ENCODE data around the gene LRP8. TPM values are rescaled to one million over a fixed set of nuclear protein-coding genes. Genes with fewer than 3 reads are reported as not detected.

The LRP8 gene
- total and polyA plus RNA-seq, 4 donors, result 2.6 to 20.0 (median 9.6) TPM

- WGBS, 2 donors, result 95 to 96% methylated on average over 9 of the region's 9 CpGs
- ATAC-seq (ENCODE audit: insufficient read depth, low FRiP score), result no peak
- Histone ChIP-seq H3K27ac (ENCODE audit: low read depth in 1 of 2, low read length in 1 of 2) (no peak overlapping the region), H3K27me3 (ENCODE audit: control insufficient read depth in 3 of 3, insufficient read depth in 3 of 3, low read length in 2 of 3) (no peaks in the 10 kb centered on the region), H3K9ac (ENCODE audit: insufficient read depth in 1 of 2, low read length in 2 of 2) (no peak overlapping the region), H3K9me3 (ENCODE audit: control insufficient read depth in 4 of 4, insufficient read depth in 3 of 4, low read length in 3 of 4) (peaks cover 0 to 3% (median 0%) of the 10 kb centered on the region in 4 donors), H3K4me1 (ENCODE audit: control insufficient read depth in 5 of 5, insufficient read depth in 5 of 5, low read length in 5 of 5) (no peaks in the 10 kb centered on the region), H3K36me3 (ENCODE audit: control insufficient read depth in 4 of 4, insufficient read depth in 4 of 4, low read length in 4 of 4) (no peaks in the 10 kb centered on the region), H3K4me3 (no peak overlapping the region)
- TF ChIP-seq CTCF (IDR thresholded peaks at IDR 0.05; ENCODE audit: control extremely low read depth, extremely low read depth), result no peak
- DNase-seq, result no peak
Measured at GRCh38 chr1:53340660-53341520, 13.0 kb upstream of the LRP8 start.

GRCh38 chr1:53339736-53340635, 12.1 kb upstream of the LRP8 start:
- DNase-seq (no peak), ATAC-seq (ENCODE audit: insufficient read depth, low FRiP score) (no peak)
- H3K4me1 ChIP-seq (ENCODE audit: control insufficient read depth in 5 of 5, insufficient read depth in 5 of 5, low read length in 5 of 5), result no peaks in the 10 kb centered on the region
- 83 to 88% methylated on average over 8 of the region's 8 CpGs for WGBS, 2 donors
- no peak overlapping the region for H3K4me3 ChIP-seq
- no peak overlapping the region for H3K9ac ChIP-seq (ENCODE audit: insufficient read depth in 1 of 2, low read length in 2 of 2)
- no peak overlapping the region for H3K27ac ChIP-seq (ENCODE audit: low read depth in 1 of 2, low read length in 1 of 2)
- TF ChIP-seq CTCF (IDR thresholded peaks at IDR 0.05; ENCODE audit: control extremely low read depth, extremely low read depth), result no peak
- no peaks in the 10 kb centered on the region for H3K27me3 ChIP-seq (ENCODE audit: control insufficient read depth in 3 of 3, insufficient read depth in 3 of 3, low read length in 2 of 3)
- H3K36me3 ChIP-seq (ENCODE audit: control insufficient read depth in 4 of 4, insufficient read depth in 4 of 4, low read length in 4 of 4), result no peaks in the 10 kb centered on the region
- H3K9me3 ChIP-seq (ENCODE audit: control insufficient read depth in 4 of 4, insufficient read depth in 3 of 4, low read length in 3 of 4), result no peaks in the 10 kb centered on the region

GRCh38 chr1:53338423-53338822, 10.6 kb upstream of the LRP8 start:
- 87 to 97% methylated on average over 1 of the region's 1 CpG for WGBS, 2 donors
- Histone ChIP-seq H3K9me3 (ENCODE audit: control insufficient read depth in 4 of 4, insufficient read depth in 3 of 4, low read length in 3 of 4) (no peaks in the 10 kb centered on the region), H3K9ac (ENCODE audit: insufficient read depth in 1 of 2, low read length in 2 of 2) (no peak overlapping the region), H3K4me3 (no peak overlapping the region), H3K4me1 (ENCODE audit: control insufficient read depth in 5 of 5, insufficient read depth in 5 of 5, low read length in 5 of 5) (no peaks in the 10 kb centered on the region), H3K27me3 (ENCODE audit: control insufficient read depth in 3 of 3, insufficient read depth in 3 of 3, low read length in 2 of 3) (no peaks in the 10 kb centered on the region), H3K27ac (ENCODE audit: low read depth in 1 of 2, low read length in 1 of 2) (no peak overlapping the region), H3K36me3 (ENCODE audit: control insufficient read depth in 4 of 4, insufficient read depth in 4 of 4, low read length in 4 of 4) (no peaks in the 10 kb centered on the region)
- DNase-seq, result no peak
- TF ChIP-seq CTCF (IDR thresholded peaks at IDR 0.05; ENCODE audit: control extremely low read depth, extremely low read depth), result no peak
- ATAC-seq (ENCODE audit: insufficient read depth, low FRiP score), result no peak
